ENCODE measurements around the gene PDE2A.

Gene PDE2A

DNA sequence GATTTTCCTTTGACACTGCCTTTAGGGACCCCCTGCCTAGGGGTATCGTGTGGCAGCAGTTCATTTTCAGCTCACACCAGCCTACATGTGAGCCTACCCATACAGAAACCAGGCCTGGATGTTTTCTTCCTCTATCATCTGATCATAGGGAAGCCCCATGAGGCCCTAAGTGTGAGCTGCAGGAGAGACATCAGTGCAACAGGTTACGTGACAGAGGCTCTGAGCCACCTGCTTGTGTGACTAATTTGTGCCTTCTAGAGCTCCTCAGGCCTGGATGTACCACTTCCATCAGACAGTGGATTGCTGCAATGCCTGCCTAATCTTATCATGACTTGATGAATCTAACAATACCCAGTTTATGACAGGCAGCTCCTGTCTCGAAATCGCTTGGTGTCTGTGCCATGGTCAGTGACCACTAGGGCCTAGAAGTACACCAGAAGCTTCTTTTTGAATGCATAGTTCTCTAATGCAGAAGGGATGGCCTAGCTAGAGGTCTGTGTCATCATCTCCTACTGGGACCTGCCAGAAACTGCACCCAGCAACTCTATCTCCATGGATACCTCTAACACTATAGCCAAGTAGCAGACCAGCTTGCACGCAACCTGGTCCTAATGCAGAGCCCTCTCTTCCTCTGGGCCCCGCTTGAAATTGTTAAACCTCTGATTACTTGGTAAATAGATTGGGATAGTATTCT lies 130.2 kb downstream of the PDE2A start:
- DNase-seq (ENCODE audit: low read depth): no peak
- TF ChIP-seq MYC (IDR thresholded peaks at IDR 0.05; ENCODE audit: low read depth, low read length): no peak
- TF ChIP-seq POLR2A (IDR thresholded peaks at IDR 0.05; ENCODE audit: extremely low read depth, insufficient read length): no peak
- TF ChIP-seq, protein P1, sequence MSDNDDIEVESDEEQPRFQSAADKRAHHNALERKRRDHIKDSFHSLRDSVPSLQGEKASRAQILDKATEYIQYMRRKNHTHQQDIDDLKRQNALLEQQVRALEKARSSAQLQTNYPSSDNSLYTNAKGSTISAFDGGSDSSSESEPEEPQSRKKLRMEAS (IDR thresholded peaks at IDR 0.05; ENCODE audit: low read depth, low read length): no peak
- TF ChIP-seq, protein P2, sequence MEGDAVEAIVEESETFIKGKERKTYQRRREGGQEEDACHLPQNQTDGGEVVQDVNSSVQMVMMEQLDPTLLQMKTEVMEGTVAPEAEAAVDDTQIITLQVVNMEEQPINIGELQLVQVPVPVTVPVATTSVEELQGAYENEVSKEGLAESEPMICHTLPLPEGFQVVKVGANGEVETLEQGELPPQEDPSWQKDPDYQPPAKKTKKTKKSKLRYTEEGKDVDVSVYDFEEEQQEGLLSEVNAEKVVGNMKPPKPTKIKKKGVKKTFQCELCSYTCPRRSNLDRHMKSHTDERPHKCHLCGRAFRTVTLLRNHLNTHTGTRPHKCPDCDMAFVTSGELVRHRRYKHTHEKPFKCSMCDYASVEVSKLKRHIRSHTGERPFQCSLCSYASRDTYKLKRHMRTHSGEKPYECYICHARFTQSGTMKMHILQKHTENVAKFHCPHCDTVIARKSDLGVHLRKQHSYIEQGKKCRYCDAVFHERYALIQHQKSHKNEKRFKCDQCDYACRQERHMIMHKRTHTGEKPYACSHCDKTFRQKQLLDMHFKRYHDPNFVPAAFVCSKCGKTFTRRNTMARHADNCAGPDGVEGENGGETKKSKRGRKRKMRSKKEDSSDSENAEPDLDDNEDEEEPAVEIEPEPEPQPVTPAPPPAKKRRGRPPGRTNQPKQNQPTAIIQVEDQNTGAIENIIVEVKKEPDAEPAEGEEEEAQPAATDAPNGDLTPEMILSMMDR (IDR thresholded peaks at IDR 0.05; ENCODE audit: low read depth, low read length): no peak
- H3K4me3 ChIP-seq (ENCODE audit: low read depth, low read length): no peak overlapping the region

DNA sequence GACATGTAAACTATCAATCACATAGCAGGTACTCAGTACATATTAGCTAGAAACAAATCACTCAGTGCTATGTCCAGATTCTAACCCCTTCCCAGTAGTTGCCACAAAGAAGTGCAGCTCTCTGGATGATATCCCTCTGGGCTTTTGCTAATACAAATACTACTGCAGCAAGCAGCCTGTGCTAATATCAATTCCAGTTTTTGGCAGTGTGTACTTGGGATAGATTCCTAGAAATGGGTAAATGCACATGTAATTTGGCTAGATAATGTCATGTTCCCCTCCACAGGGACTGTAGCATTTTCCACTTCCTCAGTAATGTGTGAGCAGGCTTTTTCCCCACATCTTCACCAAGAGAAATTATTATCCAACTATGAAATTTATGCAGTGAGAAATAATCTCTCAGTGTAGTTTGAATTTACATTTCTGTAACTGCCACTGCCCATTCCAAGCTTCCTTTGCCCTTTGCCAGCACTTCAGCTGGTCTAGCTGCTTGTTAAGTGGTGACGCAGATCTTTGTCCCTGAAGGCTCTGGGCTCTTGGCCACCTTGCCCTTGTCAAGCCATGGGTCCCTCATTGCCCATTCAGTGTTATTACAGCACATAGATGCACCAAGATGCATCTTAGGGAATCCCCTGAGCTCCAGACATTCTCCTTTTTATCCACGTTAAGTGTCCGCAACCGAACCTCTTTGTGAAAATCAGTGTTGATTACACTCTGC lies 132.8 kb downstream of the PDE2A start:
- TF ChIP-seq, protein P1 (IDR thresholded peaks at IDR 0.05; ENCODE audit: low read depth, low read length): no peak
- TF ChIP-seq POLR2A (IDR thresholded peaks at IDR 0.05; ENCODE audit: extremely low read depth, insufficient read length) (no peak), MYC (IDR thresholded peaks at IDR 0.05; ENCODE audit: low read depth, low read length) (no peak)
- TF ChIP-seq, protein P2 (IDR thresholded peaks at IDR 0.05; ENCODE audit: low read depth, low read length): no peak
- DNase-seq (ENCODE audit: low read depth): no peak
- no peak overlapping the region for H3K4me3 ChIP-seq (ENCODE audit: low read depth, low read length)

DNA sequence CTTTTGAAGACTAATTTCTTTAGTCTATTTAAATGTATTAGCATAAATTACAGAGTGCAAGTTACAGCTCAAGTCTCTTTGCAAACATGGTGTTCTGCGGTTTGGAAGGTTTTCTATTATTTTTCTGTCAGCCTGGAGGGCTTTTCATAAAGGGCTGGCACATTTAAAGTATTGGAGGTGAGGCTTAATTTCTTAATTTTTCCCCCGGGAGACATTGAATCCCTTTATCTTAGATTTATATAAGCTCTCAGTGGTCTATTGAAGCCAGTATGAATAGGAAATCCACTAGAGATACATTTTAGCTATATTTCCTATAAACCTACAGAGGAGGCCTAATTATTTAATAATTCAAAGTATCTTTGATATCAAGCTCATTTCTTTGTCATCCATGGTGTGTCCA lies 137.2 kb downstream of the PDE2A start:
- no peak for TF ChIP-seq MYC (IDR thresholded peaks at IDR 0.05; ENCODE audit: low read depth, low read length)
- TF ChIP-seq, protein P2 (IDR thresholded peaks at IDR 0.05; ENCODE audit: low read depth, low read length): no peak
- TF ChIP-seq, protein P1 (IDR thresholded peaks at IDR 0.05; ENCODE audit: low read depth, low read length): no peak
- no peak for TF ChIP-seq POLR2A (IDR thresholded peaks at IDR 0.05; ENCODE audit: extremely low read depth, insufficient read length)
- no peak for DNase-seq (ENCODE audit: low read depth)
- H3K4me3 ChIP-seq (ENCODE audit: low read depth, low read length): no peak overlapping the region

DNA sequence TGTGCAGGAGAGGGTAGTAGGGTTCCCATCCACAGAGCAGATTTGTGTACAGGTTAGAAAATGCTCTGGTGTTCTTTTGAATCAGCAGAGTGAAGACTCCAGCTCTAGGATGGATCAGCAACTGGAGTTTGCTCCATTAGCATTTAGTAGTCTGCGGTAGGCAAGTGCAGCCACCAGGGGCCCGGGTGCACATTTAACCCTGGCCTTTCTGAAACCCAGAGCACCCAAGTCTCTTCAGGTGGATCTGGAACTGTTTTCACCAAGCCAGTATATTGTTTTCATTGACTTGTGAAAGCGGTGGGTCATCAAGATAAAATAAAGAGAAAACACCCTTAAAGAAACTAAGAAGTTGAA lies 139.1 kb downstream of the PDE2A start:
- DNase-seq (ENCODE audit: low read depth): no peak
- no peak for TF ChIP-seq POLR2A (IDR thresholded peaks at IDR 0.05; ENCODE audit: extremely low read depth, insufficient read length)
- TF ChIP-seq MYC (IDR thresholded peaks at IDR 0.05; ENCODE audit: low read depth, low read length): no peak
- TF ChIP-seq, protein P2 (IDR thresholded peaks at IDR 0.05; ENCODE audit: low read depth, low read length): peak; percentile 6
- TF ChIP-seq, protein P1 (IDR thresholded peaks at IDR 0.05; ENCODE audit: low read depth, low read length): no peak
- no peak overlapping the region for H3K4me3 ChIP-seq (ENCODE audit: low read depth, low read length)

DNA sequence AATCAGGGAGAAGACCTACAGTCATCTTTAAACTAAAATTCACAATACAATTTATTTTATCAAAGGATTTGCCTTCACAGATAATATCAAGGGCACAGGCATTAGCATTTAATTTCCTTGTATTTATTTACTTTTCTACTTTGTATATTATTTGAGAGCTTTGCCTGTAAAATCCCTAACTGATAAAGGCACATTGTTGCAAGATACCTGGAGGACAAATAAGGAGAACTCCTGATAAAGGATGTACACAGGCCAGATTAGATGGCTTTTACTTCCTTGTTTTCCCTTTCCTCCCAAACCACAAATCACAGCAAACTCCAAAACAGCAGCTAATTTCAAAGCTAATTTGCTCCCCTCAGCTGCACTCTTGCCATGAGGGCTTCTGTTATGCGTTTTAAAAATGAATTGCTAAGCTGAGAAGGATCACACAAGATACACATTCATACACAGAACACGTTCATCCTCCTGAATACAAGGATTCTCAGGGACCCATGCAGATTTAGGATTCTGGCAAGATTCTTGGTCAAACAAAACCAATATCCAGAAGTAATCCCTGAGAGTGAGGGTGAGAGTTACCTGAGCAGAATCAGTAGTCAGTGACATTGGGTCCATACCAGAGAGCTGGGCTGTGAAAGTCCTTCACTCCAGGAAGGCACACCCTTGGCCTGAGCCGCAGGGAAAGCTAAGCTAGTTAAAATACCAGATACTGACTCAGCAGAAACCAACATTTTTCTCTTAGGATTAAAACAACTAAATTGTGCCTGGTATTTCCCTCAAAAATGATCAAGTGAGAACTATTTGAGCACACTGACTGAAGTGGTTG lies 139.6 kb downstream of the PDE2A start:
- no peak for DNase-seq (ENCODE audit: low read depth)
- TF ChIP-seq POLR2A (IDR thresholded peaks at IDR 0.05; ENCODE audit: extremely low read depth, insufficient read length): no peak
- TF ChIP-seq, protein P2 (IDR thresholded peaks at IDR 0.05; ENCODE audit: low read depth, low read length): no peak
- no peak overlapping the region for H3K4me3 ChIP-seq (ENCODE audit: low read depth, low read length)
